NCI-H2196 treated with DMSO at 0.1 percent for 48 hours (cell line): ENCODE results near the gene DBF4B.
A peak's percentile ranks its signal among the peaks of the same experiment; 100 is the strongest.

Experiments used
- DNase-seq: peaks from one replicate; lab custom pipeline; 2025; ENCODE audit not compliant: unreplicated experiment; lab: John Stamatoyannopoulos, UW

DBF4B gene

DNA sequence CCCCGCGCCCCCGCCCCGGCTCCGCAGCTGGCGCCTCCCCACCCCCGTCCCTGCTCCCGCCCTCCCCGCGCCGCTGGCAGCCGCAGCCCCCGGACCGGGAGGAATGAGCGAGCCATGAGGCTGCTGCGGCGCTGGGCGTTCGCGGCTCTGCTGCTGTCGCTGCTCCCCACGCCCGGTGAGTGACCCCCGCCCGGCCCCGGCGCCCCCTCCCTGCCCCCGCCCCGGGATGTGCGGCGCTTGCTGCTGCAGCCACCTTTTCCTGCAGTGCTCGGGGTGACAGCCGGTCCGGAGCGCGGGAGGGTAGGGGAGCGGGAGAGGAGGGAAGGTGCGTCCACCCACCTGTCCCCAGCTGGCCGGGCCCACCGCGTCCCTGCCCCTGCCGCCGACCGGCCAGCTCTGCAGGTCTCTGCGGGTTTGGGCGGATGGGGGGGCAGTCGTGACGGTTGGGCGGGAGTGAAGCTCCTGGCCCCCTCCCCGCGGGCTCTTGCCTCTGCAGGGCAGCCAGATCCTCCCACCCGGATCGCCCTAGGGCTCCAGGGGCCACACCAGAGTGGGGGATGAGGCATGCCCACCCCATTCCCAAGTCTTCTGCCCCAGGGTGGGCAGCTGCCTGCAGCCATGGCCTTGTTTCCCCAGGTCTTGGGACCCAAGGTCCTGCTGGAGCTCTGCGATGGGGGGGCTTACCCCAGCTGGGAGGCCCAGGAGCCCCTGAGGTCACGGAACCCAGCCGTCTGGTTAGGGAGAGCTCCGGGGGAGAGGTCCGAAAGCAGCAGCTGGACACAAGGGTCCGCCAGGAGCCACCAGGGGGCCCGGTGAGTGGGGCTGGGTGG is 50.8 kb downstream of the DBF4B start:
- no peak for DNase-seq

DNA sequence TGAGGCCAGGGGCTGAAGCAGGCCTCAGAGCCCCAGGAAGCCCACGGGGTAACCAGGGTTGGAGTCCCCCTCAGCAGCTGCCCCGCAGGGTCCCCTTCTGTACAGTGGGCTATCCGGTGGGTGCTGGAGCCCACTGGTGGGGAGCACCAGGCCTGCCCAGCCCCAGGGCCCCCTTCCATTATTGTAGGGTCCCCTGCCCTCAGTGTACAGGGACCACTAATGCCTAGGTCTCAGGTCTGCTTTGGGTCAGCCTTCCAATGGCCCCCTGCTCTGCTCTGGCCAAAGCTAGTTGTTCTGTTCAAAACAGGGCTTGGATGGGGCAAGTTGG is 51.4 kb downstream of the DBF4B start:
- no peak for DNase-seq

DNA sequence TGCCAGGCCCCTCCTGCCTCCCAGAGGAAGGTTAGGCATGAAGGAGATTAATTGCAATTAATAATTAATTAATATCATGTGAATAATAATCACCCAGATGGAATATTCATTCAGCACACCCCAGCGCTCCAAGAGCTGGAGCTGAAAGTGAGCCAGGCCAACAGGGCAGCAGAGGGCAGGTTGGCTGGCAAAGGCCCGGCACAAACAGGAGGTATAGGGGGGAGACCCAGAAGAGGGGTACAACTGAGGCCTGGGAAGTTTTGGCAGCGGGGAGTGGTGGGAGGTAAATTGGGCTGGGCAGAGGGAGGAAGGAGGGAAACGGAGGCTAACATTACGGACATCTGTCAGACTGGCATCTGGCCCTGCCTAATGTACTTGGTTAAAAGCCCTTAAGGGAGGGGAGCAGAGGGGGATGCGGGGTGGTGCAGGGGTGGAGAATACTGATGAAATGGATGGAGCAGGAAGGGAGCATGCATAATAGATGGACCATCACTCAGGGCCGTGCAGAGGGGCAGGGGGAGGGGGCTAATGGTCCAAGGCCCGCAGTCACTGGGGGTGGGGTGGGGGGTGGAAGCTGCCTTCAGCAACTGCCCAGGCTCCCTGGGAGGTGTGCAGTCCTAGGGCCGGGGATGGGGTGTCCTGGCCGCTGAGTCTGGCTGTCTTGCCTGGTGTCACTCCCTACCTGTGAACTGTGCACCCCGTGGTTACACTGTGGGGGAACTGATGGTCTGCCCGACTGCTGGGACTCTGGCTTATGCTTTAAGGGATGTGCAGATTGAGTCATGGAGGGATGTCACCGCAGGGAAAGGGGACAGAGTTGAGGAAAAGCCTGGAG is 52.2 kb downstream of the DBF4B start:
- DNase-seq, result no peak

DNA sequence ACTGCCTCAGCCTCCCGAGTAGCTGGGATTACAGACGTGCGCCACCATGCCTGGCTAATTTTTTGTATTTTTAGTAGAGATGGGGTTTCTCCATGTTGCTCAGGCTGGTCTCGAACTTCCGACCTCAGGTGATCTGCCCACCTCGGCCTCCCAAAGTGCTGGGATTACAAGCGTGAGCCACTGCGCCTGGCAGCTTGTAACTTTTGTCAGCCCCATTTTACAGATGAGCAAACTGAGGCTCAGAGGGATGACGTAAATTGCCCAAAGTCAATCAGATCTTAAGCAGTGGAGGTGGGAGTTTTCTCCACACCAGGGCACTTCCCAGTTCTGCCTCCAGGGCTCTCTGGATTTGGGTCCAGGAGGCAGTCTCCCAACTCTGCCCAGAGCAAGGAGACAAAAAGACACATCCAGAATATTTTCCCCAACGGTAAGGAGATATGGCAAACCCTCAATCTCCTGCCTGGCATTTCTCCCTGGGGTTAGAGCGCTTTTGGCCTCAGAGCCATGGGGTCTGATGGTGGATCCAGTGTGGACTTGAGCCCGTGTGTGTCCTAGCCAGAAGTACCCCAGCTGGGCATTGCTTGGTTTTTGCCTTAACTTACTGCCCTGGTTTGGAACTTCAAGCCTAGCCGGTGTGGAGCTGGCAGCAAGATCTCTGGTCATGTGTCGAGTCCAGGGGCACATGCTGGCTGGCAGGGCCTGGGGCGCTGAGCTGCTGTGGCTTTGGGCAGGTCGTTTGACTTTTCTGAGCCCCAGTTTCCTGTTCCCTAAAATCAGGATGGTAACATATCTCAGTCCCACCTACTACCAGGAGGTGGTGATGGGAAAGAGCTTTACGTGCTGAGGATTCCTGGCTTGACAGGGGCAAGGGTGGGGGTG is 53.7 kb downstream of the DBF4B start:
- no peak for DNase-seq

- no peak for DNase-seq
Observed at GRCh38 chr17:44763170-44763569, 54.7 kb downstream of the DBF4B start.

DNA sequence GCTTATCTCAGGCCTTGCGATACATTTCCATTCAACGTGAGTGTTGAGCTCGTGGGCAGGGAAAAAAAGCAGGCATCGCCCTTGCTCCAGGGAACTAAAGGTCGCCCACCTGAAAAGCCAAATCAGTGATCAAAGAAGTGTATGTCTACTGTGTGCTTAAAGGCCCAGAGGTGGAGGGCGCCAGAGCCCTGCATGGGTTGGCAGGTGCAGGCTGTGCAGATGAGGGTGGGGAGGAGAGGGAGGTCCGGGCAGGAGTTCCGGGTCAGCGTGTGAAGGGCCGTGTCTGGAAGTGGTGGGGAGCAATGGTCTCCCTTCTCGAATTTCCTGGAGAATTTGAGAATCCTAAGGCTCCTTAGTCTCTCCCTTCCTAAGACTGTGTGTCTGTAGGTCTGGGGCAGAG is 57.5 kb downstream of the DBF4B start:
- no peak for DNase-seq

- DNase-seq, result no peak
Observed at GRCh38 chr17:44766409-44767038, 58.1 kb downstream of the DBF4B start.

GRCh38 chr17:44767493-44767892 is 59.0 kb downstream of the DBF4B start:
- no peak for DNase-seq

DNA sequence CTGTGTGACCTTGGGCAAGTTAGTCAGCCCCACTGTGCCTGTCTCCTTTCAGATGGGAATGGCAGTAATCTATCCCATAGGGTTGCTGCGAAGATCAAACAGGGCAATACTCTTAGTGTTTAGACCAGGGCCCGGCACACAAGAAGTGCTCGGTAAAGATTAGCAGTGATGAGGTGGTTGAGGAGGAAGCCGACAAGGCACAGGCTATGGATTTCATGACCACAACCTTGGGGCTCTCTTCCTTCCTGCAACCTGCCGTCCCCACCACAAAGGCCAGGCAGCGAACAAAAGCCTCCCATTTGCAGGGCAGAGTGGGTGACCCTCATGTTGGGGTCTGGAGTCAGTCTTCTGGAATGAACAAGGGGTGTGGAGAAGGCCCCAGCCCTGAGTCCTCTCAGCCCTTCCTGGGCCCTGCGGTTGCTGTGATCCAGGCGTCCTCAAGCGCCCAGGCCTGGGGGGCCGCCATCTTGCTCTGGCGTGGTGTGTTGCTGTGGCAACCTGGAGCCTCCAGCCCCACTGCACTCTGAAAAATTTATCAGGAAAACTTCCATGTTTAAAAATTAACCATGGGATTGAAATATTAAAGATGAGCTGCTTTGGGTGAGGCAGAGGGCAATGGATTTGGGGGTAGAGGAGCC is 60.2 kb downstream of the DBF4B start:
- no peak for DNase-seq

- no peak for DNase-seq
Observed at GRCh38 chr17:44769230-44769629, 60.8 kb downstream of the DBF4B start.

DNA sequence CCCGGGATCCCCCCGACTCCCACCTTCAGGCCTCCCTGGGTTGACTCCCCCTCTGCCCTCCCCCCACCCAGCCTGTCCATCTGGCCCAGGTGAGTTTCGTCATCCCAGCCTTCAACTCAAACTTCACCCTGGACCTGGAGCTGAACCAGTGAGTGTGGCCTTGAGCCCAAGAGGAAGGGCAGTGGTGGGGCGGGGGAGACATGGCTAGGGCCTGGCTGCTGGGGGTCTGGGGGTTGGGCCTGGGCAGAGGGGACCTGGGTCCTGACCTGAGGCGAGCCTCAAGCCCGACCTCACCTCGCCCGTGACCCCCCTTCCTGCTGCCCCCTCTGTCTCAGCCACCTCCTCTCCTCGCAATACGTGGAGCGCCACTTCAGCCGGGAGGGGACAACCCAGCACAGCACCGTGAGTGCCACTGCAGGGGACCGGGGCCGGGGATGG is 61.2 kb downstream of the DBF4B start:
- no peak for DNase-seq

GRCh38 chr17:44770166-44770925 is 61.9 kb downstream of the DBF4B start:
- no peak for DNase-seq

DNA sequence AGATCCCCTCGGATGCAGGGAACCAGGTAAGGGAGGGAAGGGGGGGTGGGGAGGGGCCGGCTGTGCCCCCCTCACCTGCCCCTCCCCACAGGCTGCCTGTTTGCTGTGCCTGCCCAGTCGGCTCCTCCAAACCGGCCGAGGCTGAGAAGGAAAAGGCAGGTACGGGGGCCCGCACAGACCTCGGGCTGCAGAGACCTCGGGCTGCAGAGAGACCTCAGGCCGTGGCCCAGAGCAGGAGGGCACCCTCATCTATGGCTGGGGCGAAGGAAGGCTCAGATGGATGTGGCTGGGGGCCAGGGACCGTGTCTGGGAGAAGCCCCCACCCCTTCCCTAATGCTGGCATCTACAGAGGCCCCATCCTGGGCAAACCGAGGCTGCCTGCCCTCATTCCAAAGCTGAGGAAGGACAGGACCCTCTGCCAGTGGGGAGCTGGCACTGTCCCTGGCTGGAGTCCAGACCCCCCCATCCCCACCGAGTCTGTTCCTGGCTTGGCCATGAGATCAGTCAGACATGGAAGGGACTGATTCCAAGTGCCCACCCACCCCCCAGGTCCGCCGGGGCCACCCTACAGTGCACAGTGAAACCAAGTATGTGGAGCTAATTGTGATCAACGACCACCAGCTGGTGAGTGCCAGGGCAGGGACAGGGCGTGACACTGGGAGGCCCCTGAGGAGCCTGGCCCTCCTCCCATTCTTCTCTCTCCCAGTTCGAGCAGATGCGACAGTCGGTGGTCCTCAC is 64.0 kb downstream of the DBF4B start:
- no peak for DNase-seq

GRCh38 chr17:44773140-44773539 is 64.7 kb downstream of the DBF4B start:
- DNase-seq, result no peak

DNA sequence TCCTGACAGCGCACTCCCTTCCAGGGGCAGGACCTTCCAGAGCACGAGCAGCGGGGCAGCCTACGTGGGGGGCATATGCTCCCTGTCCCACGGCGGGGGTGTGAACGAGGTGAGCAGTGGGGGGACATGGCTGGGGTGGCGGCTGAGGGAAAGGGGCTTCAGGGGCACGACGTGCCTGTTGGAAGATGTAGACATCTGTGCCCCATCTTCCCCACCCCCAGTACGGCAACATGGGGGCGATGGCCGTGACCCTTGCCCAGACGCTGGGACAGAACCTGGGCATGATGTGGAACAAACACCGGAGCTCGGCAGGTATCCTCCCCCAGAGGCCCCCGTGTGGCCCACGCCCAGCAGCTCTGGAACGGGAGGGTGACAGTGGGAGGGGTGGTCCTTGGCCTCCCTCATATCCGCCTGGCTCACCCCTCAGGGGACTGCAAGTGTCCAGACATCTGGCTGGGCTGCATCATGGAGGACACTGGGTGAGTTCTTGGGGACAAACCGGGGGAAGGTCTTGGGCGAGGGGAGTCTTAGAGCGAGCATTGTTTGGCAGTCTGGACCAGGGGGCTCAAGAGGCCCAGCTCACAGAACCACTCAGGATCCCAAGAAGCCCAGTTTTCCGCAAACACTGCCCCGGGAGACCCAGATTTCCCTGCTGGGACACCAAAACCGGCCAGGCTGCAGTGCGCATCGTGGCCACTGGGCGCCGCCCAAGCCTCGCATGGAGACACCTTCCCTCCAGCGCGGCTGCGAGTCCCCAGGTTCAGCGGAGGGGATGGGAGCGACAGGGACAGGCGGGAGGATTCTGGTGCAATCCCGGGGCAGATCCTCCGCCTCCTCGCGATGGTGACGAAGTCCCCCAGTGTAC is 66.0 kb downstream of the DBF4B start:
- DNase-seq, result peak; percentile 69

DNA sequence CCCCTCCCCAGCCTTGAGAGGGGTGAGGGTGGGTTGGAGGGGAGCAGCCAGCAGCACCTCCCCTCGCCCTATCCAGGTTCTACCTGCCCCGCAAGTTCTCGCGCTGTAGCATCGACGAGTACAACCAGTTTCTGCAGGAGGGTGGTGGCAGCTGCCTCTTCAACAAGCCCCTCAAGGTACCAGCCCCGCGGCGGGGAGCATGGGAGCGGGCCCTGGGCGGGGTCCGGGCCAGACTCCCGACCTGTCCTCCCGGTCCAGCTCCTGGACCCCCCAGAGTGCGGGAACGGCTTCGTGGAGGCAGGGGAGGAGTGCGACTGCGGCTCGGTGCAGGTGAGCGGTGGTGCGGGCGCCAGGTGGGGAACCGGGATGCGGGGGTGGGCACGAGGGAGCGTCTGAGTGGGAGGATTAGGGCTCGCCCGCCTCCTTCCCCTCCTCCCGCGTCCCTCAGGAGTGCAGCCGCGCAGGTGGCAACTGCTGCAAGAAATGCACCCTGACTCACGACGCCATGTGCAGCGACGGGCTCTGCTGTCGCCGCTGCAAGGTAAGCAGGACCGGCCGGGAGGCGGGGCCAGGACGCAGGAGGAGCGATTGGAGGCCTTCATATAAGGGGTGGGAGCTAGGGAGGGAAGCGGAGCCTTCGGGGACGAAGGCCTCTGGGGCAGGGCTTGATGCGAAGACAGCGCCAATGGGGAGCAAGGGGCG is 66.8 kb downstream of the DBF4B start:
- peak; percentile 96 for DNase-seq

DNA sequence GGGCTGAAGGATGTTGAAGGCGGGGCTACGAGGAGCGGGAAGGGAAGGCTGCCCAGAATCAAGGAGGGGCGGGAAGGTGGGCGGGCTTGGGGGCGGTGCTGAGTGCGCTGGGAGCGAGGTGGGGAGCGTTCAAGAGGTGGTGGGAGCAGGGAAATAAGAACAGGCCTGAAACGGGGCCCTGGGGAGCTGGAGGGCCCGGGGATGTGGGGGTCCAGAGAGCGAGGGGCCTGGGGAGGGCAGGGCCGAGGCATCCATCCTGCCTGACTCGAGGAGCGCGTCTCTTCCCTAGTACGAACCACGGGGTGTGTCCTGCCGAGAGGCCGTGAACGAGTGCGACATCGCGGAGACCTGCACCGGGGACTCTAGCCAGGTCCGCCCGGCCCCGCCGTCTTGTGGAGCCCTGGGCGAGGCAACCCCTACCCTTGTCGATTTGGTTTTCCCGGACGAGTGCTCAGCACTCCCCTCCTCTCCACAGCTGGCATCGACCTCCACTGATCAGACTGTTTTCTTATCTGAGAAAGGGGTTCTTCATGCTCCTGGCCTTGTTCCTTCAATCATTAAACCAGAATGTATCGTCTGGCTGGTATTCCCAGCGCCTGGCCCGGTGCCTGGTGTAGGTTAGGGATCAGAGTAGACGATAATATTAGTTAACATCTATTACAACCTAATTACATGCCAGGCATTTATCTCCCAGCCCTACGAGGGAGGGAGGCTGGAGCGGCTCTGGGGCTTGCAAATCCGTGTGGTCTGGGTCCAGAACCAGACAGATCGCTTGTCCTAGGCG is 67.6 kb downstream of the DBF4B start:
- no peak for DNase-seq
